ENCODE results near the gene H2AZ2.
A peak's percentile ranks its signal among the peaks of the same experiment; 100 is the strongest.
"Not testable (repeated sequence)": the region's sequence is repeated elsewhere in the genome, so short reads cannot be mapped to it uniquely, and the experiment has no call there.

Gene H2AZ2

DNA sequence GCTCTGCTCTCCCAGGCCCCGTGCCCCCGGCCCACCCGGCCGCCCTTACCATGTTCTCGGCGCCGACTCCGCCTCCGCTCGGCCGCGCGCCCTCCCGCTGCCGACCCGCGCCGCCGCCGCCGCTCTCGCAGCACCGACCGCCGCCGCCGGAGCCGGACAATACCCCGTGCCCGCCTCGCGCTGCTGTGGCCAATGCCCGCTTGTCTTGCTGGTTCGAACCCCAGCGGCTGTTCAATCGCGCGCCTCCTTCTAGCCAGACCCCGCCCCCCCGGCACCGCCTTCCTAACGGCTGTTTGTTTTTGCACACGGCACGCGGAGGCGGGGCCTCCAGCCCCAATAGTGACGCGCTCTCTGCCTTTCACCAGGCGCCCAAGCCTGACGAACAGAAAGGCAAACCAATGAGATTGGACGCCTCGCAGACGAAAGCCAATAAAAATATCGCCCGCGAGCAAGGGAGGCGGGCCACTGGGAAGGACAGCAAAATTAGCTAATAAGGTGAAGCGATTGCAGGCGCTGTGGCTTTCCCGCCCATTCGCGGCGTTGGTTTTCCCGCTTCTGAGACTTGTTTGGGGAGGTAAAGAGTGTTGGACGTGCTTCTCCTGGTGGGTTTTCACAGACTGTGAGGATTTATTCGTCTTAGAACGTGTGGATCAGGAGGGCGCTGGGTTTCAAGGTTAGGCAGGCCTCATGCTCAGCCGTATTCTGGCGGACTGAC, at the start of gene H2AZ2:
H2AZ2 (minus strand) TSS at position 168 of the 715 bp plus-strand sequence; CDS start at position 52, 116 bp downstream.
- DNase-seq (ENCODE audit: low read depth, low spot score) = peak; percentile 100

DNA sequence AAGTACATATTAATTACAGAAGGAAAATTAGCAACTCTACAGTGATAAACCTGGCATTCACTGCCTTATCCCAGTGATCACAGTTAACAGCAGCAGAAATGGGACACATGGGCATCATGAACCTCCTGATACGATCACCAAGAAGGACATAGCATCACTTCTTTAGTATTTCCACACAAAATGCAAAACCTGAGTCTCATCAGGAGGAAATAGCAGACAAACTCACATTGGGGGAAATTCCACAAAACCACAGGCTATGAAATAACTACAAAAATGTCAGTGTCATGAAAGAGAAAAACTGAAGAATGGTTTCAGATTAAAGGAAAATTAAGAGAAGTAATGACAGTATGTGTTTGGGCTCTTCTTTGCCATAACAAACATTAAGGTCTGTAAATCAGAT, 49.4 kb upstream of the H2AZ2 start:
- no peak for DNase-seq (ENCODE audit: low read depth, low spot score)

DNA sequence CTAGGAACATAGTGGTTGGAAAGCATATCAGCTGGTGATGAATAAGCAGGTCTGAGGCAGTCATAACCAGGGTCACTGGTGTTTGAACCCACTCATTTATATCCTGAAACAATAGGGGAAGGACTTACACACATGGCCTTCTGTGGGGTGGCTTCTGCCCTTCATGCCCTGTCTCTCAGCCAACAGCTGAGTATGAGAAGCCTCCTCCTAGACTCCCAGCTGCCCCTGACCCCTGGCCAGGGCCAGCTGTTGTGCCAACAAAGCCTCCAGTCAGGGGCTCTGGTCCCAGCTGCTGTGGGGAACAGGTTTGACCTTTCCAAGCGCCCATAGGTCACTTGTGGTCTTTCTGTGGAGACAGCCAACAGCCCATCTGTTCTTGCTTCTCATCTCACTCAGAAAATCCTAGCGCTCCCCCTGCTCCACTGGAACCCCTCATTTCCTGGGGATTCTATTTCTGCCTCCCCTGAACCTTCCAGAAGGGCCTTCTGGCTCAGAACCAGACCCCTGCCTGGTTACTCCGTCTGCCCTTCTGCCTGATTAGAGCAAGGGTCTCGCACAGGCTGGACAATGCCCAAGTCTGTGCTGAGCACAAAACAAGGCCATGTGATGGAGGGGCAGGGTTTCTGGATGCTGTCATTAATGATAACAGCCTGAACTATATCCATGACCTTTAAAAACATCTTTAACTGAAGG, 47.1 kb upstream of the H2AZ2 start:
- DNase-seq (ENCODE audit: low read depth, low spot score) = no peak

- DNase-seq (ENCODE audit: low read depth, low spot score) = no peak
These were observed 45.9 kb upstream of the H2AZ2 start for GRCh38 chr7:44893710-44894234.

GRCh38 chr7:44891791-44892190, 43.9 kb upstream of the H2AZ2 start:
- DNase-seq (ENCODE audit: low read depth, low spot score) = no peak

DNA sequence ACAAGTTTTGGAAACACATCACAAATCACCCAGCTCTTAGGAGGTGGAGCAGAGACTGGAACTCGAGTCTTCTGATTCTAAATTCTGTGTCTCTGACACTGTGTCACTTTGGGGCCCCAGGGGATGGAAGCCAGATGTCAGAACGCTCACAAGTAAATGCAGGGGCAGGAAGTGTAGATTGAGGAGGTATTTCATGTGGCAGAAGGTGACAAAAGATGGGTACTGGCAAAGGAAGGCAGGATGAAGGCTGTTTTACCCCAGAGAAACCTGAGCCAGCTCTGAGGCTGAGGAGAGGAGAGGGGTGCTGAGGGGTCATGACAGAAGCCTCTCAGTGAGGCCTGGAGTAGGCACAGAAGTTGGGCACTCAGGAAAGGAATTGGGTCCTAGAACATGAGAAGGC, 43.5 kb upstream of the H2AZ2 start:
- DNase-seq (ENCODE audit: low read depth, low spot score) = no peak

DNA sequence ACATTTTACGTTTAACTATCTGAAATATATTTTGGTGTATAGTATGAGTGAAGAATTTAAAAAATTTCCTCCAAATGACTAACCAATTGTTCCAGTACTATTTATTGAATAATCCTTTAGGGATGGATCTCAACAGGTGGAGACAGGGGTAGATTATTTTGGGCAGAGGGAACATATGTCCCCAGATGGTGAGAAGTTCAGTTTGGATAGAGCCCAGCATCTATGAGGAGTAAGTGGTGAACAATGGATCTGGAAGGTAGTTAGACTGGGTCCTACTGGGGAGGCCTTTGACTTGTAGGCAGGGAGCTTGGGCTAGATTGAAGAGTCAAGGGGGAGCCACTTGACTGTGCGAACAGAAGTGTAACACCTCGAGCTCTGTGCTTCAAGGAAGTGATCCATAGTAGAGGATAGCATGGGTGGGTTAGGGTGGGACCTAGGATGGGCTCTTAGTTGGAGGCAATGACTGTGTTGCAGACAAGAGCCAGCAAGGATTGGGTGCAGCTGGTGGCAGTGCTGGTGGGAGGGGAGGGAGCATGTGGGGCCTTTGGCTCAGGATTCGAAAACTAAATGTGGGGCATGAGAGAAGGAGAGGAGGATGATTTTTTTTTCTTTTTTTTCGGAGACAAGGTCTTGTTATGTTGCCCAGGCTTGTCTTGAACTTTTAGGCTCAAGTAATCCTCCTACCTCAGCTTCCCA, 41.3 kb upstream of the H2AZ2 start:
- DNase-seq (ENCODE audit: low read depth, low spot score) = no peak

DNA sequence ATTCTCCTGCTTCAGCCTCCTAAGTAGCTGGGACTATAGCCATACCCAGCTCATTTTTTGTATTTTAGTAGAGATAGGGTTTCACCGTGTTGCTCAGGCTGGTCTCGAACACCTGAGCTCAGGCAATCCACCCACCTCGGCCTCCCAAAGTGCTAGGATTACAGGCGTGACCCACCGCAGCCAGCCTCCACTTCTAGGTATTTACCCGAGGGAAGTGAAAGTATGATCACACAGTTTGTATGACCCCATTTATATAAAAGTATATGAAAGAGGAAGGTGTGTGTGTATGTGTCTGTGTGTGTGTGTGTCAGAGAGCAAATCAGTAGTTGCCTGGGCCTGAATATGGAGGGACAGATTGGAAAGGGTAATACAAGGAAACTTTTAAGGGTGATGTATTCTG, 39.4 kb upstream of the H2AZ2 start:
- DNase-seq (ENCODE audit: low read depth, low spot score) = no peak

GRCh38 chr7:44885394-44886317, 37.8 kb upstream of the H2AZ2 start, which contains the start of gene PURB:
Gene PURB, minus strand, starts transcription at chr7:44885530. Its CDS starts 182 bp downstream, at chr7:44885348.
- DNase-seq (ENCODE audit: low read depth, low spot score) = peak; percentile 99

GRCh38 chr7:44884621-44885393, 36.9 kb upstream of the H2AZ2 start:
- DNase-seq (ENCODE audit: low read depth, low spot score) = peak; percentile 87

- DNase-seq (ENCODE audit: low read depth, low spot score) = no peak
These were observed 36.2 kb upstream of the H2AZ2 start for GRCh38 chr7:44883961-44884620.

- peak; percentile 26 for DNase-seq (ENCODE audit: low read depth, low spot score)
These were observed 35.0 kb upstream of the H2AZ2 start for GRCh38 chr7:44882899-44883298.

GRCh38 chr7:44881610-44882009, 33.7 kb upstream of the H2AZ2 start:
- peak; percentile 70 for DNase-seq (ENCODE audit: low read depth, low spot score)

DNA sequence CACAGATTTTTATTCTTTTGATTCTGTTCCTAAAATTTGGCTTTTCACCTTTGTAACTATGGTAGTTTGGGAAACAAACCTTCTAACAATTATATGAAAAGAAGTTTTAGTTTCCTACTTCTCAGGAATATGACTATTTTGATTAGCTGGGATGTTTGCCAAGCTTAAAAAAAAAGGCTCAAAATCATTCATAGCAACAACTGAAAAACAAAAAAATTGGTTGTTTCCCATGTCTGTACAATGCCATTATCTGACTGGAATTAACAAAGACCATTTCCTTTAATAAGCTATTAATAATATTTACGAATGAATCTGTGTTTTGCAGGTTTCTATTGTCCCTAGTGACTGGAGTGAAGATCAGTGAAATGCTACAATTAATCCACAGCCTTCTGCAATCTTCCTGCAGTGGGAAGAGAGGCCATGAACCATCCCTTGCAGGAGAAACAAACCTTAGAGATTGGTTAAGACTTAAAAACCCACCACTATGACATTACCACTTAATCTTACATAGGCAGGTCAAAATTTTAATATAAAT, 33.2 kb upstream of the H2AZ2 start:
- no peak for DNase-seq (ENCODE audit: low read depth, low spot score)

DNA sequence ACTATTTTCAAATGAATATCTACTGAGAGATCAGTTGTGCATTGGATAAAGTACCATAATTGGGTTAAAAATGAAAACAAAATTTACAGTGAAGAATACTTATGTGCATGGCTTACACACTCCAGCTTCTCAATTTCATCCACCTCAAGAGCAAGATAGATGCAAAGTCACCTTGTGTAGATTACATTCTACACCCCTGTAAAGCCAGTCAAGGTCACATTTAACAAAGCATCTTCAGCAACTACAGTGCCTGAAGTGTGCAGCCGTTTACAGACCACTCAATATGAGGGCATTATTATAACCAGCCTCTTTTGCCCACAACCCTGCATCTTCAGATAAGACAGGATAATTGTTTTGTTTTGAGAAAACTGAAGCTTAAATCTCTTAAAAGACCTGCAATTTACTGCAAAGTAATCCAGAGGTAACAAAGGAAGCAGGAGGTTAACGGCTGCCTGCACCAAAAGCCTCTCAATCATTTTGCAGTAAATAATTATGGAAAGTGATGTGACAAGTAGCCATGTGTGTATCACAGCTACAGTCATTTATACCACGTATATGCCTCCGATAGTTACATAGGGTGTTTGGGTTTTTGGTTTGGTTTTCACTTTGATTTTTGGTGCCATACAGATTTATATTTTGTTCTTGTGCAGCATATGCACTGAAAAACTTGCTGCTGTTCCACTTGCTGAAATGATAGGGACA, 32.6 kb upstream of the H2AZ2 start:
- no peak for DNase-seq (ENCODE audit: low read depth, low spot score)

GRCh38 chr7:44876393-44876792, 28.5 kb upstream of the H2AZ2 start:
- no peak for DNase-seq (ENCODE audit: low read depth, low spot score)

GRCh38 chr7:44875241-44875640, 27.4 kb upstream of the H2AZ2 start:
- no peak for DNase-seq (ENCODE audit: low read depth, low spot score)

DNA sequence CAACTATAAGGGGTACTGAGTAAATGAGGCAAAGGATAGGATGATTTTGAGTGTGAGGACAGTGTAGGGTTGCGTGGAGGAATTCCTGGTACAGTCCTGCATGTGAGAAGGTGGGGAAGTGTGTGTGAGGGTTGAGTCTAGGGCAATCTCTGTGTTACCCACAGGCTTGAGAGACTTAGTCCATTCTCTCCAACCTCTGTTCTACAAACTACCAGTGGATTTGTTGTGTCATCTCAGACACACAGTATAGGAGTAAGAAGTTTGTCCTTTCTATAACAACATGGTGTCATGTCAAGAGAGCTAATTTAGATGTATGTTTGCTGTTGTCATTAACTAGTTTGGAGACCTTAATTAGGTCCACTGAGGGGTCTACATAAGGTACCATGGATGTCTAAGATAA, 24.9 kb upstream of the H2AZ2 start:
- no peak for DNase-seq (ENCODE audit: low read depth, low spot score)

DNA sequence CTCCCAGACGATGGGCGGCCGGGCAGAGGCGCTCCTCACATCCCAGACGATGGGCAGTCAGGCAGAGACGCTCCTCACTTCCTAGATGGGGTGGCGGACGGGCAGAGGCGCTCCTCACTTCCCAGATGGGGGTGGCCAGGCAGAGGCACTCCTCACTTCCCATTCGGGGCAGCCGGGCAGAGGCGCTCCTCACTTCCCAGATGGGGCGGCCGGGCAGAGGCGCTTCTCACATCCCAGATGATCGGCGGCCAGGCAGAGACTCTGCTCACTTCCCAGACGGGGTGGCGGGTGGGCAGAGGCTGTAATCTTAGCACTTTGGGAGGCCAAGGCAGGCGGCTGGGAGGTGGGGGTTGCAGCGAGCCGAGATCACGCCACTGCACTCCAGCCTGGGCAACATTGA, 24.0 kb upstream of the H2AZ2 start:
- not testable (repeated sequence) for DNase-seq (ENCODE audit: low read depth, low spot score)

All from astrocyte of the hippocampus (primary cell).